Measurements from ENCODE around the gene IGDCC3.

GRCh38 chr15:65401611-65402240 lies 23.9 kb upstream of the IGDCC3 start:
- TF ChIP-seq CTCF (IDR thresholded peaks at IDR 0.05) (no peak), POLR2A (IDR thresholded peaks at IDR 0.05) (no peak)

Measured in uterus (tissue), 2 donors.